ENCODE measurements around the gene DUSP5.

DNA sequence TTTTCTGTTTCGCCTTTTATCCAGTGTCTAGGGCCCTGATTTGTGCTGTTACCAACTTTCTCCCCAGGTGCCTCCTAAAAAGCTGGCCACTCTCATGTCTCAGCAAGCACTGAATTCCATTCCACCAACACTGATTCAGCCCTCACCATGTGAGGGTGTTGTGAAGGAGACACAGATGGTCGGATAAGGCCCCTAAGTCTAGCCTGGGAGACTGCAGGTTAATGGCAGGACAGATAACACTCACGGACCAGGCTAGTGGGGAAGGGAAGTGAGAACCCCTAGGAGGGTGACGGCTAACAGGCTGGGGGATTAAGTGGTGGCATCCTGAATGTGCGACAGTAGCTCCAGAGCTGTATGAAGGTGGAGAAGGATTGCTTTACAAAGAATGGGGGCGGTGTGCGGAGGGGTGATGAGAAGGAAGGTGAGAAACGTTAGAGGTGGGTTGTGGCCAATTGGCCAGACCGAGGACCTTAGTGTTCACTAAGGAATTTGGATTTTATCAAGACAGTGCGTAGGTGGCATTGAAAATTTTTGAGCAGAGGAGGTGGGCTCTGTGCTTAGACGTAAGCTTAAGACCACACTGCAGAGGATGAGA, 3.8 kb upstream of the DUSP5 start:
- TF ChIP-seq, protein P1, sequence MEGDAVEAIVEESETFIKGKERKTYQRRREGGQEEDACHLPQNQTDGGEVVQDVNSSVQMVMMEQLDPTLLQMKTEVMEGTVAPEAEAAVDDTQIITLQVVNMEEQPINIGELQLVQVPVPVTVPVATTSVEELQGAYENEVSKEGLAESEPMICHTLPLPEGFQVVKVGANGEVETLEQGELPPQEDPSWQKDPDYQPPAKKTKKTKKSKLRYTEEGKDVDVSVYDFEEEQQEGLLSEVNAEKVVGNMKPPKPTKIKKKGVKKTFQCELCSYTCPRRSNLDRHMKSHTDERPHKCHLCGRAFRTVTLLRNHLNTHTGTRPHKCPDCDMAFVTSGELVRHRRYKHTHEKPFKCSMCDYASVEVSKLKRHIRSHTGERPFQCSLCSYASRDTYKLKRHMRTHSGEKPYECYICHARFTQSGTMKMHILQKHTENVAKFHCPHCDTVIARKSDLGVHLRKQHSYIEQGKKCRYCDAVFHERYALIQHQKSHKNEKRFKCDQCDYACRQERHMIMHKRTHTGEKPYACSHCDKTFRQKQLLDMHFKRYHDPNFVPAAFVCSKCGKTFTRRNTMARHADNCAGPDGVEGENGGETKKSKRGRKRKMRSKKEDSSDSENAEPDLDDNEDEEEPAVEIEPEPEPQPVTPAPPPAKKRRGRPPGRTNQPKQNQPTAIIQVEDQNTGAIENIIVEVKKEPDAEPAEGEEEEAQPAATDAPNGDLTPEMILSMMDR (IDR thresholded peaks at IDR 0.05), result no peak
- no peak for TF ChIP-seq POLR2A (IDR thresholded peaks at IDR 0.05)

Data from sigmoid colon (tissue), 3 donors.